ENCODE measurements around the gene SNX7.

SNX7 gene, protein sequence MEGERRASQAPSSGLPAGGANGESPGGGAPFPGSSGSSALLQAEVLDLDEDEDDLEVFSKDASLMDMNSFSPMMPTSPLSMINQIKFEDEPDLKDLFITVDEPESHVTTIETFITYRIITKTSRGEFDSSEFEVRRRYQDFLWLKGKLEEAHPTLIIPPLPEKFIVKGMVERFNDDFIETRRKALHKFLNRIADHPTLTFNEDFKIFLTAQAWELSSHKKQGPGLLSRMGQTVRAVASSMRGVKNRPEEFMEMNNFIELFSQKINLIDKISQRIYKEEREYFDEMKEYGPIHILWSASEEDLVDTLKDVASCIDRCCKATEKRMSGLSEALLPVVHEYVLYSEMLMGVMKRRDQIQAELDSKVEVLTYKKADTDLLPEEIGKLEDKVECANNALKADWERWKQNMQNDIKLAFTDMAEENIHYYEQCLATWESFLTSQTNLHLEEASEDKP

GRCh38 chr1:98661544-98662355 lies at the start of gene SNX7:
TSS of gene SNX7 (plus strand) at chr1:98661721. CDS start at chr1:98661732, 11 bp downstream.
- DNase-seq, result no peak

GRCh38 chr1:98637316-98637715 lies 24.2 kb upstream of the SNX7 start:
- no peak for DNase-seq

DNA sequence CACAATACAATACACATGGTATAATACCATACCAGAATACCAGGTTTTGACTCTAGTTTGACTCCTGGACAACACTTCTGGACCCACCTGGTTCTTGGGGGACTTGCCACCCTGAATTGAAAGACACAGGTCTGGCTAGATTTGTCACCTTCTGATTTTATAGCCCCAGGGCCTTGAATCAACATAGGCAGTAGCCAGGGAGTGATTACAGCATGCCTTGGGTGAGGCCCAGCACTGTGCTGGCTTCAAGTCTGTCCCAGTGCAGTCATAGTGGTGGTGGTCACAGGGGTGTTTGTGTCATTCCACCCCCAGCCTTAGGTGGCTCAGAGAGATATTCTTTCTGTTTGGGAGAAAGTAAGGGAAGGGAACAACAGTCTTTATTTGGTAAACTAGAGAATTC lies 23.3 kb upstream of the SNX7 start:
- no peak for DNase-seq

GRCh38 chr1:98644510-98644909 lies 17.0 kb upstream of the SNX7 start:
- no peak for DNase-seq

- no peak for DNase-seq
Observed at GRCh38 chr1:98651116-98651632, 10.3 kb upstream of the SNX7 start.

- DNase-seq, result no peak
Observed at GRCh38 chr1:98653123-98653522, 8.4 kb upstream of the SNX7 start.

DNA sequence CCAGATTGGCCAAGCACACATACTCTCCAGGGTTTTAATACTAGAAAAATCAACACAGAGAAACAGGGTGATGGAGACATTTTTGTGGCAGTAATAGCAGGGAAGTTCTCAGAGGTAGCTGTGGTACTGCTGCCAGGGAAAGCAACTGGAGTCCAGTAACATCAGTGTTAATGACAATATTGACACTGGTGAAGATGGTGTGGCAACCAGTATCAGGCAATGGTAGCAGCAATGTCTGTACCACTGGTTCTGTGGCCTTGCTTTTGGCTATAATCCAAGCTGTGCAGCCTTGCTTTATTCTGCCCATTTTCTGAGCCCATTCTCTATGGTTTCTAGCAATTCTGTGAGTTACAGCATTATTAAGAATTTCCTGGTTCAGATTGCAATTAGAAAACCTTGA lies 1.6 kb upstream of the SNX7 start:
- DNase-seq, result no peak

DNA sequence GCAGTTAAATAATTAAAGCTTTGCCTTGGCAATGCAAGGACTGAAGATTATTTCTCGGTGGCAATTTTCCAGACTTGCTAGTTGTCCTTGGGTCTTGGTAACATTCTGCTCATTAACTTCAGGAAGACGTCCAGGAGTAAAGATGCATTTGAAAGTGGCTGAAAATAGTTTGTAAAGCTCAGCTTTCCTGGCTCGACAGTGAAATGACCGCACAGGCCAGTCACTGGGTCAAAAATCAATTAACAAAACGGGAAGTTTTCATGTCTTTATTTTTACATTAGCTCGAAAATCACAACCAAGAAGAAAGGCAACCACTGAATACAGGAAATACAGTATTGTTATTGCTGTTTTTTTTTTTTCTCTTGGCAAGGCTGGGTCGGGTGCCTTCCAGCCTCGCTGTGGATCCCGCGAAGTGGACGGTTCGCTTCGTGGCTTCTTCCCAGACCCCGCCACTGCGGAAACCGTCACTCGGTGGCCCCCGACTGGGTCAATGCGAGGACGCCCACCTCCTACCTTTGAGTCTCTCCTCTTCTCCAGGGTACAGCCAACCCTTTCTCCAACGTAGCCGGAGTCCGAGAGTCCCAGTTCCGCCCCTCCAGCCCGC lies 479 bp upstream of the SNX7 start:
- DNase-seq, result no peak

- no peak for DNase-seq
Observed at GRCh38 chr1:98662356-98662670, 792 bp downstream of the SNX7 start.

DNA sequence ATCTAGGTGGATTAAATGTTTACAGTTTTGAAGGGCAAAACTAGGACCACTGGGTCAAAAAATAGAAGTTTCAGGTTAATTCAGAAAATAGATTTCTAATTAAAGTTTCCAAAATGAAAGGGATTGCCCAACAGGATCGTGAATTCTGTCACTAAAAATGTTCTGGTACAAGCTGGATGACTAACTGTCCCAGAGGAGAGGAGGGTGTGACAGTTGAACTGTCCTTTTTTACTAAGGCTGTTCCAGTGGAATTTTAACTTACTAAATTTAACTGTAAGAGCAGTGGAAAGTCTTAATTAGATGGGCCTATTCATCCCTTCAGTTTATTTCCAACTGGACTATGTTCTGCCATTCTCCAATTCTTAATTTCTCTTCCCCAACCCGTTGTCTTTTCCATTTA lies 7.2 kb downstream of the SNX7 start:
- no peak for DNase-seq

GRCh38 chr1:98669355-98670296 lies 8.1 kb downstream of the SNX7 start:
- DNase-seq, result no peak

DNA sequence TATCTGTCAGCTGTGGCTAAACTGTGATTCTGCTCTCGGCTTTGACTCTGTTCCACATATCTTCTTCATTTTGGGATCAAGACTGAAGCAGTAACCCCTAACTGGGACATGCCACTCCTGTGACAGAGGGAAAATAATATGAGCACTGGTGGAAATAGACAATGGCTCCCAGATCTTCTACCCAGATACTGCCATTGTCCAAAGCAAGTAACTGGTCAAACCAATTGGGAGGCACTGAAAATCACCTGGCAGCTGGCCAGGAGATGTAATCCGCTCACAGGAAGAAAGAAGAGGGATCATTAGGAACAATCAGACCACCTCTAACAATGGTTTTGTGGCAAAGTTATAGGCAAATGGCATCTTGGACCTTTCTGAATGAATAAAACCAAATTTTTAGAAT lies 10.7 kb downstream of the SNX7 start:
- DNase-seq, result no peak

GRCh38 chr1:98674075-98674781 lies 12.7 kb downstream of the SNX7 start:
- DNase-seq, result no peak

- no peak for DNase-seq
Observed at GRCh38 chr1:98675282-98675681, 13.8 kb downstream of the SNX7 start.

DNA sequence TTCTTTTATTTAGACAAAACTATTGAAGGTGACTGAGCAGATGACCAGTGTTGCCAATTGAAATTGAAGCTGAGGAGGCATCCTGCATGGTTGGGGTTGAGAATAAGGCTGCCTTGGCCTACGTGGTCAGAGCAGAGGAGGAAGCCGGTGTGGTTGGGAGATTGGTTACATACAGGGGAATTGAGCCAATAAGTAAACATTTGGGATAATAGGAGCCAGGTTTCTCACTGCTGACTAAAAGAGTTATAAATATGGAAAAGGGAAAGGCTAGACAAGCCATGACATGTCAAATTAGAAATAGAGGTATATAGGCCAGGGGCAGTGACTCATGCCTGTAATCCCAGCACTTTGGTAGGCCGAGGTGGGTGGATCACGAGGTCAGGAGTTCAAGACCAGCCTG lies 15.8 kb downstream of the SNX7 start:
- DNase-seq, result no peak

- DNase-seq, result no peak
Observed at GRCh38 chr1:98681812-98682211, 20.3 kb downstream of the SNX7 start.

- no peak for DNase-seq
Observed at GRCh38 chr1:98688110-98688739, 26.7 kb downstream of the SNX7 start.

GRCh38 chr1:98690576-98690975 lies 29.1 kb downstream of the SNX7 start:
- DNase-seq, result no peak

DNA sequence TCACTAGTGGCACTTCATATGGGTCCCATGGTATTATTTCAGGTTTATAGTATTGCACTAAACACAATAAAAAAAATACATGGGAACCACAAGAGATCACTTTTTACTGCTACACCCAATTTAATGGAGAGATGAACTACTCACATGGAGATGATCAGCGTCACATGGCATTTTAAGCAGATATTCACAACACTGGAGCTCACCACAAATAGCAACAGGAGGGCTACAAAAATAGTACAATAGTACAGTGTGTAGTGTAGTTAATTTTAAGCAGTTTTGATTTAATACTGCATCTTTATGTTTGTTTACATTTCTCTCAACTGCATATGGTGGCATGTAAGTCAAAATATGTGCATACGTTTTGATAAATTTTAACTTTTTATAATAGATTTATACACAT lies 31.0 kb downstream of the SNX7 start:
- no peak for DNase-seq

- no peak for DNase-seq
Observed at GRCh38 chr1:98693385-98693784, 31.9 kb downstream of the SNX7 start.

DNA sequence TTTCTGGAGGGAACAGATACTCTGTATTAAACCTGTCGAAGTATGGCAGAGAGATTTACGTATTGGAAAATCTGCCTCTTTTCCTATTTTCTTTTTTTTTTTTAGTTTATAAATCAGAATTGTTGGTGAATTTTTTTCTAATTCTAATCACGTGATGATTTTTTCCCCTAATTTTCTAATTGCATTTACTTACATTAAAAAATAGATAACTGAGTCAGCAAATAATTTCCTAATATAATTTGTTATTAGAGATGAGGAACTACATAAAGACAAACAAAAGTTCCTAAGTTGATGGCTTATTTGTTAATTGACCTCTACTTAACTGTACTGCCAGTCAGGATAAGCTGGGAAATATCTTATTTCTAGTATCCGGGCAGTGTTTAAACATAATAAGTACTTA lies 34.6 kb downstream of the SNX7 start:
- no peak for DNase-seq

Measured in activated CD4-positive, alpha-beta T cell treated with anti-CD3 and anti-CD28 coated beads, Interleukin-2, amount 50 U/mL, for 4 hours (primary cell).